H4 (cell line): ENCODE data around the gene TAP2. TPM values are rescaled to one million over a fixed set of nuclear protein-coding genes. Genes with fewer than 3 reads are reported as not detected.

Experiments used
- DNase-seq: peaks from one replicate; pipeline ENCODE4 v3.0.0-alpha.2; 2015; ENCODE audit warnings: low spot score
- total RNA-seq: library from RNA; depleted of rRNA; stranded (reverse); fragments of >200 nt; shearing (Covaris generic); gene quantifications from 2 replicates; pipeline ENCODE4 v1.2.3, GENCODE V29; 2014; rRNA removed

TAP2 gene
- total RNA-seq, 1 experiment from 2014 or later, result 29.8 TPM

GRCh38 chr6:32792901-32793435, 45.6 kb downstream of the TAP2 start:
- no peak for DNase-seq

- no peak for DNase-seq
Observed at GRCh38 chr6:32790306-32790705, 48.2 kb downstream of the TAP2 start.

Other genes starting within 250 kb of the TAP2 start
- 0.95 and 1.4 TPM in 2 replicates for gene HLA-DRB1, start 248.9 kb downstream of the TAP2 start, total RNA-seq
- gene HLA-DQA1, start 201.3 kb downstream of the TAP2 start, total RNA-seq, result not detected in 2 replicates
- gene HLA-DQB1, start 172.1 kb downstream of the TAP2 start, total RNA-seq, result not detected in 2 replicates
- gene HLA-DQA2, start 97.3 kb downstream of the TAP2 start, total RNA-seq, result not detected in 2 replicates
- gene HLA-DQB2, start 75.2 kb downstream of the TAP2 start, total RNA-seq, result not detected in 2 replicates
- gene HLA-DOB, start 21.7 kb downstream of the TAP2 start, total RNA-seq, result not detected in 2 replicates
- 210 and 212 TPM in 2 replicates for gene PSMB8, start 5.3 kb upstream of the TAP2 start, total RNA-seq
- gene TAP1, start 15.0 kb upstream of the TAP2 start, total RNA-seq, result 60.9 and 66.1 TPM in 2 replicates
- 120 and 150 TPM in 2 replicates for gene PSMB9, start 15.5 kb upstream of the TAP2 start, total RNA-seq
- 4.5 and 4.6 TPM in 2 replicates for gene HLA-DMB, start 102.3 kb upstream of the TAP2 start, total RNA-seq
- 10.3 and 13.0 TPM in 2 replicates for gene HLA-DMA, start 114.4 kb upstream of the TAP2 start, total RNA-seq
- gene BRD2, start 129.9 kb upstream of the TAP2 start, total RNA-seq, result 52.2 and 57.6 TPM in 2 replicates
- gene HLA-DOA, start 170.9 kb upstream of the TAP2 start, total RNA-seq, result 0.14 TPM in 1 of 2 replicates, not detected in the other
- 5.2 and 5.4 TPM in 2 replicates for gene HLA-DPA1, start 234.9 kb upstream of the TAP2 start, total RNA-seq
- gene HLA-DPB1, start 237.3 kb upstream of the TAP2 start, total RNA-seq, result 25.4 and 47.3 TPM in 2 replicates